ENCODE results near the gene CEP120.

CEP120 gene

GRCh38 chr5:123455095-123455494 is 31.9 kb upstream of the CEP120 start:
- TF ChIP-seq EZH2 (optimal IDR thresholded peaks at IDR 0.05; ENCODE audit: low read depth, low read length) (no peak), CTCF (IDR thresholded peaks at IDR 0.05; ENCODE audit: low read length) (no peak), EZH2phosphoT487 (IDR thresholded peaks at IDR 0.05; ENCODE audit: low read length) (no peak)

GRCh38 chr5:123454259-123454911 is 31.2 kb upstream of the CEP120 start:
- H3K79me2 ChIP-seq (ENCODE audit: low read length), result no peaks in the 10 kb centered on the region
- H2AFZ ChIP-seq (ENCODE audit: low read length), result no peak overlapping the region
- no peak overlapping the region for H3K27ac ChIP-seq (ENCODE audit: low read length)
- peaks cover 9% of the 10 kb centered on the region for H3F3A ChIP-seq (ENCODE audit: insufficient read depth, low read length)
- H3K4me1 ChIP-seq (ENCODE audit: low read length), result peaks cover 18% of the 10 kb centered on the region
- H3K4me3 ChIP-seq (ENCODE audit: low read length), result no peak overlapping the region
- H3K4me2 ChIP-seq (ENCODE audit: low read depth, low read length), result peak overlapping the region; percentile 63
- H3K27me3 ChIP-seq (replicated peaks; ENCODE audit: insufficient read depth, low read length), result peaks cover 52% of the 10 kb centered on the region
- TF ChIP-seq EZH2phosphoT487 (IDR thresholded peaks at IDR 0.05; ENCODE audit: low read length) (no peak), EZH2 (optimal IDR thresholded peaks at IDR 0.05; ENCODE audit: low read depth, low read length) (no peak), CTCF (IDR thresholded peaks at IDR 0.05; ENCODE audit: low read length) (no peak)
- no peaks in the 10 kb centered on the region for H3K36me3 ChIP-seq (replicated peaks; ENCODE audit: insufficient read depth, low read length)
- H4K20me1 ChIP-seq (ENCODE audit: insufficient read depth, low read length), result no peaks in the 10 kb centered on the region
- no peaks in the 10 kb centered on the region for H3K9me2 ChIP-seq (replicated peaks; ENCODE audit: insufficient read depth, low read length)
- H3K9ac ChIP-seq (ENCODE audit: low read length), result no peak overlapping the region
- H3K9me3 ChIP-seq (replicated peaks; ENCODE audit: insufficient read depth, low read length), result no peaks in the 10 kb centered on the region
- DNase-seq, result no peak

More at GRCh38 chr5:123455095-123455494, 31.9 kb upstream of the CEP120 start:
- peaks cover 9% of the 10 kb centered on the region for H3F3A ChIP-seq (ENCODE audit: insufficient read depth, low read length)
- peak overlapping the region; percentile 42; the same call in 1 of the 2 replicates for H3K4me3 ChIP-seq (ENCODE audit: low read length)
- H3K27me3 ChIP-seq (replicated peaks; ENCODE audit: insufficient read depth, low read length), result peaks cover 45% of the 10 kb centered on the region
- no peaks in the 10 kb centered on the region for H4K20me1 ChIP-seq (ENCODE audit: insufficient read depth, low read length)
- H3K36me3 ChIP-seq (replicated peaks; ENCODE audit: insufficient read depth, low read length), result no peaks in the 10 kb centered on the region
- no peaks in the 10 kb centered on the region for H3K79me2 ChIP-seq (ENCODE audit: low read length)
- no peak overlapping the region for H3K9ac ChIP-seq (ENCODE audit: low read length)
- H3K4me1 ChIP-seq (ENCODE audit: low read length), result peaks cover 18% of the 10 kb centered on the region
- no peak overlapping the region for H2AFZ ChIP-seq (ENCODE audit: low read length)
- H3K9me2 ChIP-seq (replicated peaks; ENCODE audit: insufficient read depth, low read length), result no peaks in the 10 kb centered on the region
- H3K9me3 ChIP-seq (replicated peaks; ENCODE audit: insufficient read depth, low read length), result no peaks in the 10 kb centered on the region
- H3K27ac ChIP-seq (ENCODE audit: low read length), result no peak overlapping the region
- peak; percentile 57 for DNase-seq
- peak overlapping the region; percentile 66 for H3K4me2 ChIP-seq (ENCODE audit: low read depth, low read length)

- no peak for DNase-seq
- no peak overlapping the region for H2AFZ ChIP-seq (ENCODE audit: low read length)
Measured at GRCh38 chr5:123452401-123452800, 29.2 kb upstream of the CEP120 start.

More at GRCh38 chr5:123452401-123452800, 29.2 kb upstream of the CEP120 start:
- H3K4me2 ChIP-seq (ENCODE audit: low read depth, low read length), result no peak overlapping the region
- H3K27me3 ChIP-seq (replicated peaks; ENCODE audit: insufficient read depth, low read length), result peaks cover 65% of the 10 kb centered on the region
- H3F3A ChIP-seq (ENCODE audit: insufficient read depth, low read length), result peaks cover 15% of the 10 kb centered on the region
- H4K20me1 ChIP-seq (ENCODE audit: insufficient read depth, low read length), result no peaks in the 10 kb centered on the region
- no peak overlapping the region for H3K4me3 ChIP-seq (ENCODE audit: low read length)
- no peaks in the 10 kb centered on the region for H3K9me3 ChIP-seq (replicated peaks; ENCODE audit: insufficient read depth, low read length)
- no peak overlapping the region for H3K9ac ChIP-seq (ENCODE audit: low read length)
- H3K4me1 ChIP-seq (ENCODE audit: low read length), result peaks cover 27% of the 10 kb centered on the region
- H3K36me3 ChIP-seq (replicated peaks; ENCODE audit: insufficient read depth, low read length), result no peaks in the 10 kb centered on the region
- H3K27ac ChIP-seq (ENCODE audit: low read length), result no peak overlapping the region
- H3K79me2 ChIP-seq (ENCODE audit: low read length), result no peaks in the 10 kb centered on the region
- no peak for TF ChIP-seq EZH2 (optimal IDR thresholded peaks at IDR 0.05; ENCODE audit: low read depth, low read length)
- TF ChIP-seq EZH2phosphoT487 (IDR thresholded peaks at IDR 0.05; ENCODE audit: low read length), result no peak
- TF ChIP-seq CTCF (IDR thresholded peaks at IDR 0.05; ENCODE audit: low read length), result no peak
- H3K9me2 ChIP-seq (replicated peaks; ENCODE audit: insufficient read depth, low read length), result no peaks in the 10 kb centered on the region

Measured in MM.1S (cell line).